SK-N-SH (cell line): ENCODE measurements around the gene GSK3B. TPM values are rescaled to one million over a fixed set of nuclear protein-coding genes. Genes with fewer than 3 reads are reported as not detected.

ENCODE experiments used
- CTCF ChIA-PET: fragments of 300-600, 350-600 bp; formaldehyde crosslinking; extraction: SDS; loops from one replicate; lab custom pipeline; 2021; lab: Yijun Ruan, JAX
- POLR2A ChIA-PET: fragments of 350-600 bp; sonication (Branson Sonifier 250); formaldehyde crosslinking; extraction: SDS; loops from one replicate; lab custom pipeline; 2020; ENCODE audit warnings: antibody characterized with exemption, inconsistent platforms; lab: Yijun Ruan, JAX
- DNase-seq: peaks from one replicate; pipeline ENCODE4 v3.0.0; 2012
- H2AFZ ChIP-seq: fragments of 200-600 bp; sonication (generic); 2 replicates; pipeline ENCODE4 v1.8.1; 2016; ENCODE audit warnings: antibody characterized with exemption, mild to moderate bottlenecking, low read depth
- H3F3A ChIP-seq: fragments of 200-600 bp; sonication (generic); replicated peaks from 2 replicates; pipeline ENCODE3; 2016; ENCODE audit warnings: antibody characterized with exemption, mild to moderate bottlenecking; ENCODE audit not compliant: insufficient read depth
- H3K27ac ChIP-seq, 2 experiments: fragments of 200-500 bp in 1 of 2; fragments of 200-600 bp in 1 of 2; sonication (Bioruptor generic) in 1 of 2; sonication (generic), shearing (Covaris generic) in 1 of 2; 2 replicates each; pipeline versions ENCODE4 v1.5.1 to v1.6.1; 2014 to 2016; ENCODE audit warnings: low read depth in 2 of 2, inconsistent platforms in 1 of 2, low read length in 1 of 2, mild to moderate bottlenecking in 1 of 2, mixed read lengths in 1 of 2
- H3K27me3 ChIP-seq: fragments of 200-600 bp; sonication (generic), shearing (Covaris generic); 2 replicates; pipeline ENCODE4 v1.6.1; 2016; ENCODE audit warnings: mixed run types; ENCODE audit not compliant: insufficient read depth
- H3K36me3 ChIP-seq, 2 experiments: fragments of 200-500 bp in 1 of 2; fragments of 200-600 bp in 1 of 2; sonication (Bioruptor generic) in 1 of 2; sonication (generic) in 1 of 2; replicated peaks in 1 of 2; 2 replicates each; pipeline versions ENCODE3 to v1.5.1; 2014 to 2016; ENCODE audit warnings: low read length in 1 of 2, mild to moderate bottlenecking in 1 of 2; ENCODE audit not compliant: insufficient read depth in 2 of 2, control insufficient read depth in 1 of 2
- H3K4me1 ChIP-seq, 2 experiments: fragments of 200-500 bp in 1 of 2; fragments of 200-600 bp in 1 of 2; sonication (Bioruptor generic) in 1 of 2; sonication (generic), shearing (Covaris generic) in 1 of 2; 2 replicates each; pipeline versions ENCODE4 v1.5.1 to v1.6.1; 2014 to 2016; ENCODE audit warnings: low read depth in 1 of 2, low read length in 1 of 2, mixed run types in 1 of 2; ENCODE audit not compliant: insufficient read depth in 2 of 2, control insufficient read depth in 1 of 2
- H3K4me2 ChIP-seq: fragments of 200-600 bp; sonication (generic), shearing (Covaris generic); 2 replicates; pipeline ENCODE4 v1.6.1; 2017; ENCODE audit warnings: mixed run types
- H3K4me3 ChIP-seq, 2 experiments: fragments of 200-500 bp in 1 of 2; fragments of 200-600 bp in 1 of 2; sonication (Bioruptor generic) in 1 of 2; sonication (generic), shearing (Covaris generic) in 1 of 2; 2 replicates each; pipeline versions ENCODE4 v1.5.1 to v1.8.1; 2014 to 2016; ENCODE audit warnings: low read depth in 2 of 2, inconsistent platforms in 1 of 2, low read length in 1 of 2, mild to moderate bottlenecking in 1 of 2, mixed read lengths in 1 of 2, moderate library complexity in 1 of 2
- H3K79me2 ChIP-seq: fragments of 200-600 bp; sonication (generic); 2 replicates; pipeline ENCODE4 v1.8.1; 2017; ENCODE audit warnings: mild to moderate bottlenecking; ENCODE audit not compliant: insufficient read depth
- H3K9ac ChIP-seq: fragments of 200-600 bp; sonication (generic); 2 replicates; pipeline ENCODE4 v1.6.1; 2017; ENCODE audit warnings: mixed run types
- H3K9me2 ChIP-seq: fragments of 200-600 bp; sonication (generic); 2 replicates; pipeline ENCODE4 v1.6.1; 2017; ENCODE audit warnings: mixed run types
- H3K9me3 ChIP-seq: fragments of 200-600 bp; sonication (generic); 2 replicates; pipeline ENCODE4 v1.6.1; 2017; ENCODE audit warnings: mixed run types, mild to moderate bottlenecking, moderate library complexity
- H4K20me1 ChIP-seq: fragments of 200-600 bp; sonication (generic); 2 replicates; pipeline ENCODE4 v1.6.1; 2017; ENCODE audit warnings: mild to moderate bottlenecking, mixed run types; ENCODE audit not compliant: insufficient read depth
- EP300 ChIP-seq, 2 experiments: IDR thresholded peaks; 2 replicates each; pipeline versions ENCODE4 v1.4.0 to v1.6.1; 2012; ENCODE audit warnings: borderline replicate concordance in 1 of 2, low read depth in 1 of 2, low read length in 1 of 2
- EZH2phosphoT487 ChIP-seq: fragments of 200-600 bp; sonication (generic); IDR thresholded peaks from 2 replicates; pipeline ENCODE4 v1.6.1; 2017; ENCODE audit warnings: low read depth, mixed run types, mild to moderate bottlenecking, antibody characterized with exemption, moderate library complexity, borderline replicate concordance
- FOSL2 ChIP-seq: IDR thresholded peaks from 2 replicates; pipeline ENCODE4 v1.4.0; 2012; ENCODE audit warnings: low read depth, mild to moderate bottlenecking, moderate library complexity, borderline replicate concordance
- FOXJ3 ChIP-seq: sonication (generic); formaldehyde crosslinking; IDR thresholded peaks from 2 replicates; pipeline ENCODE4 v1.5.1; 2020; ENCODE audit warnings: mild to moderate bottlenecking, missing genetic modification reagents
- FOXM1 ChIP-seq: IDR thresholded peaks from 2 replicates; pipeline ENCODE4 v1.4.0; 2012; ENCODE audit warnings: low read depth, mild to moderate bottlenecking
- NRF1 ChIP-seq: IDR thresholded peaks from 2 replicates; pipeline ENCODE4 v1.6.1; 2012; ENCODE audit warnings: low read depth, mild to moderate bottlenecking, low read length
- RAD21 ChIP-seq: IDR thresholded peaks from 2 replicates; pipeline ENCODE4 v1.6.1; 2012; ENCODE audit warnings: mild to moderate bottlenecking, low read length
- RCOR1 ChIP-seq: fragments of 150-350 bp; IDR thresholded peaks from 2 replicates; pipeline ENCODE4 v1.6.1; 2017; ENCODE audit warnings: antibody characterized with exemption, low read length
- RXRA ChIP-seq: IDR thresholded peaks from 2 replicates; pipeline ENCODE4 v1.4.0; 2012; ENCODE audit warnings: low read depth, mild to moderate bottlenecking, borderline replicate concordance
- SIN3A ChIP-seq: IDR thresholded peaks from 2 replicates; pipeline ENCODE4 v1.6.1; 2012; ENCODE audit warnings: low read depth, mild to moderate bottlenecking, low read length, moderate library complexity, borderline replicate concordance
- SMC3 ChIP-seq: IDR thresholded peaks from 2 replicates; pipeline ENCODE4 v1.6.1; 2012; ENCODE audit warnings: low read depth, low read length, improper control_type of control experiment
- TAF1 ChIP-seq: IDR thresholded peaks from 2 replicates; pipeline ENCODE4 v1.6.1; 2012; ENCODE audit warnings: low read depth, mild to moderate bottlenecking, low read length, moderate library complexity, borderline replicate concordance
- TEAD4 ChIP-seq: IDR thresholded peaks from 2 replicates; pipeline ENCODE4 v1.4.0; 2012; ENCODE audit warnings: mild to moderate bottlenecking, borderline replicate concordance; ENCODE audit not compliant: insufficient read depth
- USF1 ChIP-seq: IDR thresholded peaks from 2 replicates; pipeline ENCODE4 v1.4.0; 2012; ENCODE audit warnings: low read depth, borderline replicate concordance
- WGBS: methylation state at CpG from one replicate; pipeline ENCODE4 v1.1.6; 2017; ENCODE audit warnings: low lambda C conversion rate; 5-methylcytosine and 5-hydroxymethylcytosine counted together
- polyA plus RNA-seq, 3 experiments: library from polyadenylated mRNA; depleted of rRNA; stranded (reverse); fragments of >200 nt; gene quantifications; 2 replicates each; pipeline ENCODE4 v1.2.3, GENCODE V29; 2012
- TF ChIP-seq, protein P1 (sequence below): IDR thresholded peaks from 2 replicates; pipeline ENCODE4 v1.6.1; 2012; ENCODE audit warnings: mild to moderate bottlenecking, low read depth, low read length, moderate library complexity
- TF ChIP-seq, protein P2 (sequence below): IDR thresholded peaks from 2 replicates; pipeline ENCODE4; 2012

The GSK3B gene
- polyA plus RNA-seq, 1 of the 3 experiments (the other 2 are of a cell fraction) = 15.9 TPM

GRCh38 chr3:119950666-119951325 lies 143.5 kb downstream of the GSK3B start:
- Histone ChIP-seq H3K9ac (no peak overlapping the region), H3K79me2 (peaks cover 76% of the 10 kb centered on the region), H3K27me3 (no peaks in the 10 kb centered on the region), H3K4me3 (no peak overlapping the region), H3K36me3 (peaks cover 0 to 18% of the 10 kb centered on the region in 2 experiments), H3K9me3 (no peaks in the 10 kb centered on the region), H4K20me1 (peaks cover 78% of the 10 kb centered on the region), H3K9me2 (no peaks in the 10 kb centered on the region), H3K4me1 (peaks cover 0 to 10% of the 10 kb centered on the region in 2 experiments; a peak in 3 of 4 replicates), H3K27ac (no peak overlapping the region), H2AFZ (no peak overlapping the region), H3K4me2 (no peak overlapping the region), H3F3A (no peaks in the 10 kb centered on the region)
- POLR2A ChIA-PET = no interaction called here
- no peak for DNase-seq
- TF ChIP-seq FOXJ3 (CRISPR knock-in tag) (no peak), TAF1 (no peak), EP300 (IDR thresholded peaks at IDR 0.05; ENCODE audit: borderline replicate concordance in 1 of 2, low read depth in 1 of 2, low read length in 1 of 2) (no peak), FOSL2 (no peak), TEAD4 (no peak), USF1 (no peak), SMC3 (no peak), FOXM1 (no peak)
- CTCF ChIA-PET = interaction anchor here (0.6 kb wide), 1 partner anchor 59 kb away, joined by 3 read pairs; no protein-coding TSS in a partner anchor
- 92% methylated on average over 3 of the region's 3 CpGs for WGBS

DNA sequence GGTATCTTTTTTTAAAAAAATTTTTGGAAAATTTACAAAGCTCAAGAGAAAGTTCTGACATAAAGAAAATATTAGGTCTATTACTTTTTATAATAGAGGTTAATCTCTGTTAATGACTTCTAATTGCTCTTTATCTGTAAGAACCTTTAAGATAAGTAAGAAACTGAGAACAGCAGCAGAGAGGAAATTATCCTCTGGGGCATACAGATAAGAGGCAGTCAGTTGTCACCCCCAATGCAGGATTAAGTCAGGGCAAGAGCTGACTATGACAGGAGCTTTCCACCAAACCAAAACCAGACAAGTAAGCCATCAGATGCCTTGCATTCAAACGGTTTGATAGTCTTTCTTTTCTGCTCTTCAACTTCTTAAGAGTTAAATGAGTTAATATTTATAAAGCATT lies 149.0 kb downstream of the GSK3B start:
- CTCF ChIA-PET = interaction anchor here (1.2 to 2.1 kb wide), 2 partner anchors 10 to 52 kb away, joined by 3 to 6 read pairs; no protein-coding TSS in a partner anchor
- DNase-seq = peak; percentile 17
- no peaks in the 10 kb centered on the region for H3K9me2 ChIP-seq

More for the DNA sequence above, 149.0 kb downstream of the GSK3B start:
- H3F3A ChIP-seq = no peaks in the 10 kb centered on the region
- no peak overlapping the region for H3K4me2 ChIP-seq
- H3K36me3 ChIP-seq = peaks cover 0 to 31% of the 10 kb centered on the region in 2 experiments
- H2AFZ ChIP-seq = no peak overlapping the region
- H3K4me3 ChIP-seq = no peak overlapping the region
- no peaks in the 10 kb centered on the region for H3K27me3 ChIP-seq
- WGBS = 6% methylated on average over 1 of the region's 1 CpG
- H3K9ac ChIP-seq = no peak overlapping the region
- H3K4me1 ChIP-seq = peaks cover 0 to 9% of the 10 kb centered on the region in 2 experiments; a peak in 3 of 4 replicates
- POLR2A ChIA-PET = interaction anchor here (0.6 kb wide), 1 partner anchor 20 kb away, joined by 3 read pairs; no protein-coding TSS in a partner anchor
- H3K27ac ChIP-seq = no peak overlapping the region
- no peaks in the 10 kb centered on the region for H3K9me3 ChIP-seq
- H4K20me1 ChIP-seq = peaks cover 30% of the 10 kb centered on the region
- peaks cover 51% of the 10 kb centered on the region for H3K79me2 ChIP-seq
- TF ChIP-seq NRF1 (no peak), SIN3A (no peak), EZH2phosphoT487 (no peak), RAD21 (no peak), RXRA (no peak), TAF1 (no peak), RCOR1 (no peak), FOXM1 (no peak), FOSL2 (no peak)
- TF ChIP-seq, protein P1, sequence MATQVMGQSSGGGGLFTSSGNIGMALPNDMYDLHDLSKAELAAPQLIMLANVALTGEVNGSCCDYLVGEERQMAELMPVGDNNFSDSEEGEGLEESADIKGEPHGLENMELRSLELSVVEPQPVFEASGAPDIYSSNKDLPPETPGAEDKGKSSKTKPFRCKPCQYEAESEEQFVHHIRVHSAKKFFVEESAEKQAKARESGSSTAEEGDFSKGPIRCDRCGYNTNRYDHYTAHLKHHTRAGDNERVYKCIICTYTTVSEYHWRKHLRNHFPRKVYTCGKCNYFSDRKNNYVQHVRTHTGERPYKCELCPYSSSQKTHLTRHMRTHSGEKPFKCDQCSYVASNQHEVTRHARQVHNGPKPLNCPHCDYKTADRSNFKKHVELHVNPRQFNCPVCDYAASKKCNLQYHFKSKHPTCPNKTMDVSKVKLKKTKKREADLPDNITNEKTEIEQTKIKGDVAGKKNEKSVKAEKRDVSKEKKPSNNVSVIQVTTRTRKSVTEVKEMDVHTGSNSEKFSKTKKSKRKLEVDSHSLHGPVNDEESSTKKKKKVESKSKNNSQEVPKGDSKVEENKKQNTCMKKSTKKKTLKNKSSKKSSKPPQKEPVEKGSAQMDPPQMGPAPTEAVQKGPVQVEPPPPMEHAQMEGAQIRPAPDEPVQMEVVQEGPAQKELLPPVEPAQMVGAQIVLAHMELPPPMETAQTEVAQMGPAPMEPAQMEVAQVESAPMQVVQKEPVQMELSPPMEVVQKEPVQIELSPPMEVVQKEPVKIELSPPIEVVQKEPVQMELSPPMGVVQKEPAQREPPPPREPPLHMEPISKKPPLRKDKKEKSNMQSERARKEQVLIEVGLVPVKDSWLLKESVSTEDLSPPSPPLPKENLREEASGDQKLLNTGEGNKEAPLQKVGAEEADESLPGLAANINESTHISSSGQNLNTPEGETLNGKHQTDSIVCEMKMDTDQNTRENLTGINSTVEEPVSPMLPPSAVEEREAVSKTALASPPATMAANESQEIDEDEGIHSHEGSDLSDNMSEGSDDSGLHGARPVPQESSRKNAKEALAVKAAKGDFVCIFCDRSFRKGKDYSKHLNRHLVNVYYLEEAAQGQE = no peak
- TF ChIP-seq, protein P2, sequence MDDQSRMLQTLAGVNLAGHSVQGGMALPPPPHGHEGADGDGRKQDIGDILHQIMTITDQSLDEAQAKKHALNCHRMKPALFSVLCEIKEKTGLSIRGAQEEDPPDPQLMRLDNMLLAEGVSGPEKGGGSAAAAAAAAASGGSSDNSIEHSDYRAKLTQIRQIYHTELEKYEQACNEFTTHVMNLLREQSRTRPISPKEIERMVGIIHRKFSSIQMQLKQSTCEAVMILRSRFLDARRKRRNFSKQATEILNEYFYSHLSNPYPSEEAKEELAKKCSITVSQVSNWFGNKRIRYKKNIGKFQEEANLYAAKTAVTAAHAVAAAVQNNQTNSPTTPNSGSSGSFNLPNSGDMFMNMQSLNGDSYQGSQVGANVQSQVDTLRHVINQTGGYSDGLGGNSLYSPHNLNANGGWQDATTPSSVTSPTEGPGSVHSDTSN = no peak
